IMR-90 (cell line): ENCODE results near the gene USP36. TPM values are rescaled to one million over a fixed set of nuclear protein-coding genes. Genes with fewer than 3 reads are reported as not detected.

ENCODE experiments used
- ATAC-seq: fragments of 200-7000 bp; cut with Tn5 transposase; 2 replicates; pipeline ENCODE4 v1.9.1; 2020; ENCODE audit warnings: low read depth, mild to moderate bottlenecking, moderate library complexity
- BruUV-seq: library from RNA; stranded (reverse); fragments of 400-500 nt; replicated peaks from 2 replicates; lab custom pipeline; 2021; lab: Mats Ljungman, UMichigan
- CTCF ChIA-PET: fragments of 300-600 bp; formaldehyde crosslinking; extraction: SDS; loops from one replicate; lab custom pipeline; 2021; ENCODE audit warnings: antibody characterized with exemption; lab: Yijun Ruan, JAX
- POLR2A ChIA-PET: fragments of 300-600 bp; sonication (Branson Sonifier 250); formaldehyde crosslinking; loops from one replicate; lab custom pipeline; 2022; ENCODE audit warnings: antibody characterized with exemption; ENCODE audit not compliant: unreplicated experiment; lab: Charles Lee
- DNase-seq: peaks from one replicate; pipeline ENCODE4 v3.0.0; 2013
- H2AFZ ChIP-seq: replicated peaks from 2 replicates; pipeline ENCODE3; 2013; ENCODE audit warnings: low read length, mild to moderate bottlenecking; ENCODE audit not compliant: poor library complexity
- H2AK5ac ChIP-seq: 2 replicates; pipeline ENCODE4 v1.6.1; 2013; ENCODE audit warnings: low read depth, low read length, inconsistent platforms
- H2AK9ac ChIP-seq: replicated peaks from 2 replicates; pipeline ENCODE3; 2013; ENCODE audit warnings: mild to moderate bottlenecking, low read depth, low read length, moderate library complexity; ENCODE audit not compliant: poor library complexity
- H2BK120ac ChIP-seq: 2 replicates; pipeline ENCODE4 v1.6.1; 2013; ENCODE audit warnings: low read depth, low read length, inconsistent platforms
- H2BK15ac ChIP-seq: 3 replicates; pipeline ENCODE4 v1.6.1; 2013; ENCODE audit warnings: low read depth, low read length, inconsistent platforms
- H2BK20ac ChIP-seq: 2 replicates; pipeline ENCODE4 v1.6.1; 2013; ENCODE audit warnings: low read depth, mild to moderate bottlenecking, inconsistent platforms, low read length, moderate library complexity
- H2BK5ac ChIP-seq: 2 replicates; pipeline ENCODE4 v1.6.1; 2013; ENCODE audit warnings: mild to moderate bottlenecking, low read depth, low read length, inconsistent platforms; ENCODE audit not compliant: poor library complexity, severe bottlenecking
- H3K14ac ChIP-seq: replicated peaks from 2 replicates; pipeline ENCODE4 v1.6.1; 2013; ENCODE audit warnings: low read depth, low read length, inconsistent platforms
- H3K18ac ChIP-seq: 2 replicates; pipeline ENCODE4 v1.6.1; 2013; ENCODE audit warnings: low read depth, low read length, control low read depth
- H3K23ac ChIP-seq: 2 replicates; pipeline ENCODE4 v1.6.1; 2013; ENCODE audit warnings: low read depth, low read length, inconsistent platforms
- H3K27ac ChIP-seq: 2 replicates; pipeline ENCODE4 v1.5.1; 2013; ENCODE audit warnings: mild to moderate bottlenecking, control low read depth, low read length; ENCODE audit not compliant: insufficient read depth
- H3K27me3 ChIP-seq: 2 replicates; pipeline ENCODE4 v1.6.1; 2013; ENCODE audit warnings: low read length; ENCODE audit not compliant: control insufficient read depth, insufficient read depth
- H3K36me3 ChIP-seq: 2 replicates; pipeline ENCODE4 v1.6.1; 2013; ENCODE audit warnings: low read length, mixed read lengths; ENCODE audit not compliant: control insufficient read depth, insufficient read depth
- H3K4ac ChIP-seq: 2 replicates; pipeline ENCODE4 v1.6.1; 2013; ENCODE audit warnings: low read depth, low read length, inconsistent platforms
- H3K4me1 ChIP-seq: 2 replicates; pipeline ENCODE4 v1.6.1; 2013; ENCODE audit warnings: low read length, mixed read lengths; ENCODE audit not compliant: control insufficient read depth, insufficient read depth
- H3K4me2 ChIP-seq: 2 replicates; pipeline ENCODE4 v1.6.1; 2013; ENCODE audit warnings: low read depth, mild to moderate bottlenecking, control low read depth, low read length, moderate library complexity
- H3K4me3 ChIP-seq: 2 replicates; pipeline ENCODE4 v1.5.1; 2013; ENCODE audit warnings: low read depth, mild to moderate bottlenecking, control low read depth, low read length, moderate library complexity; ENCODE audit not compliant: insufficient read depth
- H3K56ac ChIP-seq: 2 replicates; pipeline ENCODE4 v1.6.1; 2013; ENCODE audit warnings: low read length, inconsistent platforms; ENCODE audit not compliant: insufficient read depth; ENCODE audit errors: extremely low read depth
- H3K79me1 ChIP-seq, 2 experiments: 2 replicates each; pipeline ENCODE4 v1.6.1; 2013; ENCODE audit warnings: low read length in 2 of 2, inconsistent platforms in 1 of 2, low read depth in 1 of 2
- H3K9ac ChIP-seq: 2 replicates; pipeline ENCODE4 v1.6.1; 2013; ENCODE audit warnings: low read depth, low read length, control low read depth
- H3K9me1 ChIP-seq: 2 replicates; pipeline ENCODE4 v1.6.1; 2013; ENCODE audit warnings: low read length, inconsistent platforms; ENCODE audit not compliant: insufficient read depth
- H3K9me3 ChIP-seq: 2 replicates; pipeline ENCODE4 v1.6.1; 2013; ENCODE audit warnings: low read length; ENCODE audit not compliant: control insufficient read depth, insufficient read depth
- H4K20me1 ChIP-seq: 2 replicates; pipeline ENCODE4 v1.6.1; 2013; ENCODE audit warnings: low read length, inconsistent platforms; ENCODE audit not compliant: insufficient read depth
- H4K5ac ChIP-seq: 2 replicates; pipeline ENCODE4 v1.6.1; 2013; ENCODE audit warnings: mild to moderate bottlenecking, low read depth, low read length, control low read depth
- H4K8ac ChIP-seq, 2 experiments: 2 replicates each; pipeline ENCODE4 v1.6.1; 2013; ENCODE audit warnings: low read depth in 2 of 2, low read length in 2 of 2, control low read depth in 1 of 2, inconsistent platforms in 1 of 2
- H4K91ac ChIP-seq: 2 replicates; pipeline ENCODE4 v1.6.1; 2013; ENCODE audit warnings: low read depth, low read length, inconsistent platforms; ENCODE audit not compliant: insufficient read depth
- BHLHE40 ChIP-seq: fragments of 150-350 bp; IDR thresholded peaks from 2 replicates; pipeline ENCODE4 v1.6.1; 2016; ENCODE audit warnings: mild to moderate bottlenecking, low read depth, low read length
- CEBPB ChIP-seq: IDR thresholded peaks from 2 replicates; pipeline ENCODE4 v1.6.1; 2012; ENCODE audit warnings: low read depth, low read length, improper control_type of control experiment
- CHD1 ChIP-seq: IDR thresholded peaks from 2 replicates; pipeline ENCODE4 v1.6.1; 2012; ENCODE audit warnings: low read depth, low read length, improper control_type of control experiment
- ELK1 ChIP-seq: fragments of 150-350 bp; IDR thresholded peaks from 2 replicates; pipeline ENCODE4 v1.6.1; 2016; ENCODE audit warnings: low read depth, mild to moderate bottlenecking, low read length, moderate library complexity, borderline replicate concordance
- MAZ ChIP-seq: IDR thresholded peaks from 2 replicates; pipeline ENCODE4 v1.6.1; 2012; ENCODE audit warnings: low read depth, mild to moderate bottlenecking, low read length, improper control_type of control experiment, moderate library complexity, borderline replicate concordance
- MXI1 ChIP-seq: IDR thresholded peaks from 2 replicates; pipeline ENCODE4 v1.6.1; 2012; ENCODE audit warnings: low read depth, mild to moderate bottlenecking, low read length, moderate library complexity, borderline replicate concordance
- NFE2L2 ChIP-seq: fragments of 150-350 bp; IDR thresholded peaks from 2 replicates; pipeline ENCODE4 v1.6.1; 2016; ENCODE audit warnings: low read depth, mild to moderate bottlenecking, low read length
- RAD21 ChIP-seq: IDR thresholded peaks from 2 replicates; pipeline ENCODE4 v1.6.1; 2012; ENCODE audit warnings: low read length, improper control_type of control experiment
- RCOR1 ChIP-seq: IDR thresholded peaks from 2 replicates; pipeline ENCODE4 v1.6.1; 2012; ENCODE audit warnings: mild to moderate bottlenecking, low read length, improper control_type of control experiment; ENCODE audit not compliant: insufficient replicate concordance
- WGBS, 2 experiments: methylation state at CpG; one replicate each; pipeline versions ENCODE4 v1.1.5 to v1.1.7; 2013; ENCODE audit warnings: missing lambda C conversion rate in 2 of 2; ENCODE audit not compliant: insufficient read length in 1 of 2; ENCODE audit errors: extremely low coverage in 2 of 2; 5-methylcytosine and 5-hydroxymethylcytosine counted together
- dilution Hi-C: fragments of 300-500 bp; cut with HindIII; formaldehyde crosslinking; loops from one replicate; pipeline ENCODE4 v1.14.3; 2018; ENCODE audit warnings: low sequenced_read_pairs; ENCODE audit not compliant: unreplicated experiment
- in situ Hi-C: fragments of 300-500 bp; cut with MboI; formaldehyde crosslinking; loops from 3 replicates; pipeline ENCODE4 v1.14.3; 2019; ENCODE audit warnings: low sequenced_read_pairs, inconsistent platforms, mixed read lengths
- intact Hi-C: fragments of 100-400 bp; cut with micrococcal nuclease; formaldehyde crosslinking; loops from 2 replicates; pipeline ENCODE4 v1.10.0; 2022
- polyA plus RNA-seq, 3 experiments: library from polyadenylated mRNA; depleted of rRNA; stranded (reverse); fragments of >200 nt; gene quantifications; 2 replicates each; pipeline ENCODE4 v1.2.3, GENCODE V29; 2012; ENCODE audit warnings: low replicate concordance in 1 of 3
- total RNA-seq: library from RNA; depleted of rRNA; stranded (reverse); fragments of >200 nt; gene quantifications from 2 replicates; pipeline ENCODE4 v1.2.3, GENCODE V29; 2012
- TF ChIP-seq, protein P1 (sequence below): fragments of 150-350 bp; IDR thresholded peaks from 2 replicates; pipeline ENCODE4 v1.6.1; 2017; ENCODE audit warnings: mild to moderate bottlenecking, antibody characterized with exemption, low read length, low read depth
- TF ChIP-seq, protein P2 (sequence below): conservative IDR thresholded peaks from 2 replicates; pipeline ENCODE4 v1.5.1; 2012; ENCODE audit warnings: mild to moderate bottlenecking, low read depth, low read length, improper control_type of control experiment

USP36 gene
- total and polyA plus RNA-seq, 2 of the 4 experiments (the other 2 are of a cell fraction): 30.6 to 38.3 TPM

GRCh38 chr17:78859051-78859450 lies 18.4 kb upstream of the USP36 start:
- in situ Hi-C loops: loop anchor here (25.0 kb wide), 1 partner anchor 528 kb away; no protein-coding TSS in a partner anchor

More at GRCh38 chr17:78859051-78859450, 18.4 kb upstream of the USP36 start:
- Histone ChIP-seq H2BK20ac (no peak overlapping the region), H3K36me3 (peaks cover 45% of the 10 kb centered on the region), H4K8ac (no peak overlapping the region), H3K9ac (no peak overlapping the region), H3K9me1 (no peaks in the 10 kb centered on the region; the same call in 1 of the 2 replicates), H3K27me3 (no peaks in the 10 kb centered on the region), H2AFZ (no peak overlapping the region), H2BK120ac (no peak overlapping the region), H3K4me1 (peaks cover 7% of the 10 kb centered on the region), H3K18ac (no peak overlapping the region), H2AK9ac (no peak overlapping the region), H3K56ac (no peak overlapping the region), H4K5ac (no peak overlapping the region), H3K23ac (no peak overlapping the region), H3K79me1 (peaks cover 28 to 75% of the 10 kb centered on the region in 2 experiments), H3K9me3 (no peaks in the 10 kb centered on the region), H2BK15ac (no peak overlapping the region), H3K4ac (no peak overlapping the region), H3K4me2 (no peak overlapping the region), H4K91ac (no peak overlapping the region), H3K14ac (no peak overlapping the region), H2AK5ac (no peak overlapping the region), H3K27ac (no peak overlapping the region), H3K4me3 (no peak overlapping the region), H2BK5ac (no peak overlapping the region), H4K20me1 (peaks cover 21% of the 10 kb centered on the region)
- ChIA-PET CTCF (no interaction called here), POLR2A (no interaction called here)
- DNase-seq (no peak), ATAC-seq (no peak)
- TF ChIP-seq RAD21 (no peak), CHD1 (no peak), BHLHE40 (no peak), MXI1 (no peak), ELK1 (no peak), MAZ (no peak), CEBPB (no peak), RCOR1 (no peak), NFE2L2 (no peak)
- TF ChIP-seq, protein P1, sequence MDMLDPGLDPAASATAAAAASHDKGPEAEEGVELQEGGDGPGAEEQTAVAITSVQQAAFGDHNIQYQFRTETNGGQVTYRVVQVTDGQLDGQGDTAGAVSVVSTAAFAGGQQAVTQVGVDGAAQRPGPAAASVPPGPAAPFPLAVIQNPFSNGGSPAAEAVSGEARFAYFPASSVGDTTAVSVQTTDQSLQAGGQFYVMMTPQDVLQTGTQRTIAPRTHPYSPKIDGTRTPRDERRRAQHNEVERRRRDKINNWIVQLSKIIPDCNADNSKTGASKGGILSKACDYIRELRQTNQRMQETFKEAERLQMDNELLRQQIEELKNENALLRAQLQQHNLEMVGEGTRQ: no peak
- TF ChIP-seq, protein P2, sequence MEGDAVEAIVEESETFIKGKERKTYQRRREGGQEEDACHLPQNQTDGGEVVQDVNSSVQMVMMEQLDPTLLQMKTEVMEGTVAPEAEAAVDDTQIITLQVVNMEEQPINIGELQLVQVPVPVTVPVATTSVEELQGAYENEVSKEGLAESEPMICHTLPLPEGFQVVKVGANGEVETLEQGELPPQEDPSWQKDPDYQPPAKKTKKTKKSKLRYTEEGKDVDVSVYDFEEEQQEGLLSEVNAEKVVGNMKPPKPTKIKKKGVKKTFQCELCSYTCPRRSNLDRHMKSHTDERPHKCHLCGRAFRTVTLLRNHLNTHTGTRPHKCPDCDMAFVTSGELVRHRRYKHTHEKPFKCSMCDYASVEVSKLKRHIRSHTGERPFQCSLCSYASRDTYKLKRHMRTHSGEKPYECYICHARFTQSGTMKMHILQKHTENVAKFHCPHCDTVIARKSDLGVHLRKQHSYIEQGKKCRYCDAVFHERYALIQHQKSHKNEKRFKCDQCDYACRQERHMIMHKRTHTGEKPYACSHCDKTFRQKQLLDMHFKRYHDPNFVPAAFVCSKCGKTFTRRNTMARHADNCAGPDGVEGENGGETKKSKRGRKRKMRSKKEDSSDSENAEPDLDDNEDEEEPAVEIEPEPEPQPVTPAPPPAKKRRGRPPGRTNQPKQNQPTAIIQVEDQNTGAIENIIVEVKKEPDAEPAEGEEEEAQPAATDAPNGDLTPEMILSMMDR: no peak
- dilution Hi-C loops: no loop called here
- no TSS peak for BruUV-seq
- WGBS, 2 experiments: 100% methylated on average over 1 of the region's 4 CpGs; no CpG with 5 or more reads in 1 of the 2 experiments
- intact Hi-C loops: no loop called here
